22Rv1 (cell line): Measurements from ENCODE around the gene HIVEP2.

Source experiments
- ZFX ChIP-seq: fragments of 450-650 bp; IDR thresholded peaks from 2 replicates; pipeline ENCODE4 v1.6.1; 2017; ENCODE audit warnings: antibody characterized with exemption, borderline replicate concordance
- TF ChIP-seq, protein P1 (sequence below): fragments of 450-650 bp; IDR thresholded peaks from 2 replicates; pipeline ENCODE4 v1.5.1; 2017; ENCODE audit warnings: mild to moderate bottlenecking

DNA sequence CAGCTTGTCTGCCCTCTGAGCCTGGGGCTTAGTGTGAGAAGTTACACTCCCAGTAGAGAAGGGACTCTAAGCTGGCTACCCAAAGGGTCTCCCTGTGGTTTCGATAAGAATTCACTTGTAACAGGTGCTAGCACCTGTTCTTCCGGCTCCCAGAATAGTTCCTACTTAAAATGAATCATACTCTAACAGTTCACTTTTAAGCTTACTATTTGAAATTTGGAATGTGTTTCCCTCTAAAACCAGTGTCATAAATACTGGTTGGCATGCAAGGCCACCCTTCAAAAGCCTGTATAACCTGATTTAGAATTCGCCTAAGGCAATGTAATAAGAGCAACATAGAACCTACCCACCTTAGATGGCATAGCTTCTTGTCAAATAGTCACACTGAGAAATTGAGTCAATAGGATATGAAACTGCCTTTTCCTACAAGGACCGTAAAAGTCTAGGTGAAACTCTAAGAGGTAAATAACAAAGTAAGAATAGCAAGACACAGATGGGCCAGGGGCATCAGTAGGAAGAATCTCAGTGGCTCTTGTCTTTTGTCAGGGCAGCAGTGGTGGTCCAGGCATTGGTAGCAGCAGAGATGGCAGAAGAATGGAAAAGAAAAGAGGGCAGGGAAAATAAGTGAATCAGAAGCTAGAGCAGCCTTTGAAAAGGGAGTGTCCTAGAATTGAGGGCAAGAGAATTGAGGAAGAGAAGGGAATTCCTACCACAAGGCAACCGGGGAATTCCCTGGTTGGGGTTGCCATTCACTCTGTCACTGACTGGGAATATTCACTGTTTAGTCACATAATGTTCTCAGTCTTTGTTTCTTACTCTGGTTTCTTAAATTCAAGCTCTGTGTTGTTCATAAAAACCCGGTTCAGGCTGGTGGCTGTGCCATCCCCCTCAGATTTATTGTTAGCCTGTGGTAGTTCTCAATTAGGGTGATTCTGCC is 91.5 kb downstream of the HIVEP2 start:
- TF ChIP-seq, protein P1, sequence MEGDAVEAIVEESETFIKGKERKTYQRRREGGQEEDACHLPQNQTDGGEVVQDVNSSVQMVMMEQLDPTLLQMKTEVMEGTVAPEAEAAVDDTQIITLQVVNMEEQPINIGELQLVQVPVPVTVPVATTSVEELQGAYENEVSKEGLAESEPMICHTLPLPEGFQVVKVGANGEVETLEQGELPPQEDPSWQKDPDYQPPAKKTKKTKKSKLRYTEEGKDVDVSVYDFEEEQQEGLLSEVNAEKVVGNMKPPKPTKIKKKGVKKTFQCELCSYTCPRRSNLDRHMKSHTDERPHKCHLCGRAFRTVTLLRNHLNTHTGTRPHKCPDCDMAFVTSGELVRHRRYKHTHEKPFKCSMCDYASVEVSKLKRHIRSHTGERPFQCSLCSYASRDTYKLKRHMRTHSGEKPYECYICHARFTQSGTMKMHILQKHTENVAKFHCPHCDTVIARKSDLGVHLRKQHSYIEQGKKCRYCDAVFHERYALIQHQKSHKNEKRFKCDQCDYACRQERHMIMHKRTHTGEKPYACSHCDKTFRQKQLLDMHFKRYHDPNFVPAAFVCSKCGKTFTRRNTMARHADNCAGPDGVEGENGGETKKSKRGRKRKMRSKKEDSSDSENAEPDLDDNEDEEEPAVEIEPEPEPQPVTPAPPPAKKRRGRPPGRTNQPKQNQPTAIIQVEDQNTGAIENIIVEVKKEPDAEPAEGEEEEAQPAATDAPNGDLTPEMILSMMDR: no peak
- TF ChIP-seq ZFX: no peak
